HG03045 (cell line): ENCODE measurements around the gene EHD4.

Experiments used
- ATAC-seq: cut with Tn5 transposase; IDR thresholded peaks from one replicate; pipeline ENCODE4 v1.9.1; 2021; ENCODE audit warnings: mild to moderate bottlenecking, moderate library complexity; ENCODE audit not compliant: unreplicated experiment

The EHD4 gene

GRCh38 chr15:41899854-41900442, 72.4 kb downstream of the EHD4 start:
- no peak for ATAC-seq

DNA sequence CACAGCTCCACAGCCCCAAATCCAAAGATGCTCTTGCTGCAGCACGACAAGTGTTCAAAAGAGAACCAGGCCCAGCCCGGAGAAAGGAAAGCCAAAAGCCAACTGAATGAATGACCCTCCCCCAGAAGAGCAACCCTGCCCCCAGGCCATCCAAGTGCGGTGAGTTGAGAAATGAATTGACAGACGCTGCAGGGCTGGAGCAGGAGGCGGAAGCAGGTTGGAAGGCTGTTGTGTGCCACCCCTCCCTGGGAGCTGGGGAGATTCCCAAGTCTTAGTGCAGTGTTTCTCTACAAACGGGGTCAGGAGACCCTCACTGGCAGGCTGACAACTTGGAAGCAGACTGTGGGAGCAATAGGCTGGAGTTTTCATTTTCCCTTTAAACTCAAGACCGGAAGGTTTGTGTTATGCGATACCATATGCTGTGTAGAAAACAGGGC, 75.0 kb downstream of the EHD4 start:
- ATAC-seq: no peak

DNA sequence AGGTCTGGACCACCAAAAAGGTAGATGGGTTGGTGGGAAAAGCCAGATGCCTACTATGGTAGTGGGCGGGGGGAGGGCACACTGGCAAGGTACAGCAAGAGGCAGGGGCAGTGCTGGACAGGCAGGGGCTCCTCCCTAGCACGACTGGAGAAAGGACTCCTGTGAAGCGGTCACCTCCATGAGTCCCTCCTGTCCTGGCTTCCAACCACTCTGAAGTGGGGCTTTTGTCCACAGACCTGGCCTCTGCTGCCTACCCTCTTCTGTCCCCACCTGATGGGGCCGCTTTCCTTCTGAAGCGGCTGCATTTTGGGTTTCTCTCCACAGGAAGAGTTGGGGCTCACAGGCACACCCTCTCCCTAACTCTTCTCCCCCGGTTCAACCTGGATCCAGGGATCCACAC, 75.8 kb downstream of the EHD4 start:
- ATAC-seq: no peak

DNA sequence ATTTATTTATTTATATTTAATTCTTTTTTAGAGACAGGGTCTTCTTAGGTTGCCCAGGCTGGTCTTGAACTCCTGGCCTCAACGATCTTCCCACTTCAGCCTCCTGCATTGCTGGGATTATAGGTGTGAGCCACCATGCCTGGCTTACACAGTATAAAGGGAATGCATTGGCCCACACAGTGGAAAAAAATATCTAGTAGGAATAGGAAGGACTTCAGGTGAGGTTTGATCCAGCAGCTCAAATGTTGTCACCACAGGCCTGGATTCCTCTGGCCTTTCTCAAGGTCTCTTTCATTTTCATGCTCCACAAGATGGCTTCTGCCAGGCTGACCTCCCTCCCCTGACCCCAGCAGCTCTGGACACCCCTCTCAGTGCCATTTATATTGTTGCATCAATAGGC, 76.4 kb downstream of the EHD4 start:
- no peak for ATAC-seq

DNA sequence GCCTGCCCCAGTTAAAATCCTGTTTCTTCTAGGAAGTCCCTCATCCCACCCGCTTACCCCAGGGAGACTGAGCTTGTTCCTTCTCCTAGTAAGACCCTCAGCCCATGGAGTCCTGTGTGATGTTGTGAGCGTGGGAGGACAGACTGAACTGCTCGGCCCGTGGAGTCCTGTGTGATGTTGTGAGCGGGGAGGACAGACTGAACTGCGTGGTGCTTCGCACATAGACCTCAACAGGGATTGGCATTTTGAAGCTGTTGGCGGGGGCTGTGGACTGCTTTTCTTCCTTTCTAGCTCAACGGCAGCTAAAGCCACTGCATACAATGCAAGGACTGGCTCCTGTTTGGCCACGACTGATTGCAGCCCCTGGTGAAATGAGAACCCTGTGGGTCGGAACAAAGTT, 76.9 kb downstream of the EHD4 start:
- no peak for ATAC-seq

DNA sequence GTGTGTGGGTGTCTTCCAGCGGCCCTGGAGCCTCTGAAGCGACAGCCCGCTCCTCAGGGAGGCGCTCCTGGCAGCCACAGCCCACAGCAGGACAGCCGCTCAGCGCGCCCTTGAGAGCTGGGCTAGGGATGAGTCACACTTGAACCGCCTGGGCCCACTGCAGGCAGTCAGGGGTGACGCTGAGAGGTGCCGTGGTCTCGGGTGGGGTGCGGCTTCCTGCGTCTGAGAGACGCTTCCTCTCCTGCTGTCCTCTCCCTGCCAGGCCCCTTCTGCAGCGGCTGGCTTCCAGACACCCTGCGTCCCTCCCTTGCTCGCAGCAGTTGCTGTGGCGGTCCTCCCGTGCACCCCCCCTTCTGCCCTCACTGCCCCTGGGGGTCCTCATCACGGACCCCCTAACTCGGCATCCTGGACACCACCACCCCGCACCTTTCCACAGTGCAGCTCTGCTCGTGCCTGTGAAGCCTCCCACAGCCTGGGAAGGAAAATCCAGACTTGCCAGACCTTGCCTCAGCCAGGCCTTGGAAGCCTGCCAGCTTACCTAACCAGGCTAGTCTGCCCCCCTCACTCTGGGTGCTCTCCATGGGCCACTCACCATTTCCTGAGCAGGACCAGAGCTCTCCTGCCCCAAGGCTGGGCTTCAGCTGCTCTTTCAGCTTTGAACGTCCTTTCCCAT, 77.4 kb downstream of the EHD4 start:
- ATAC-seq: peak; percentile 64

DNA sequence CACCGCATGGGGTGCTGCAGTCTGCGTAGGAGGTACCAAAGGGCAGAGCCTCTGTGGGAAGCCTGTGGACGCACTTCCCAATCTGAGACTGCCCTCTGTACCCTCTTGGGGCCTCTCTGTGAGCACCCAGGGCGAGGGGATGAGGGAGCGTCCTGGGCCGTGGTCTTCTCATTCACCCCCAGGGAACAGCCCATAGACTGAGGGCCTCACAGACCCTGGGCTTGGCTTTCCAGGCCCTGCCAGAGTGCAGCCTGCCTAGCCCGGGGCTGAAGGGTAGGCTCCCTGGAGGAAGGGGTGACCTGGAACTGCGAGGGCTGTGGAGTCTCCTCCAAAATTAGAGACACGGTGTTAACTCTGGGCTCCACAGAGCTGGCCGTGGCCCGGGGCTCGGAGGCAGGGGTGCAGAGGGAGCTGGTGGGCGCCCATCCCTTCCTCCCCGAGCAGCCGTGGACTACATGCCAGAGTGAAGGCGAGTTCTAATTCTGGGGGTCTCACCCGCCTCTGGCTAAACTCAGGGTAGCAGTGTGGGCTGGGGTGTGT, 78.0 kb downstream of the EHD4 start:
- ATAC-seq: no peak

DNA sequence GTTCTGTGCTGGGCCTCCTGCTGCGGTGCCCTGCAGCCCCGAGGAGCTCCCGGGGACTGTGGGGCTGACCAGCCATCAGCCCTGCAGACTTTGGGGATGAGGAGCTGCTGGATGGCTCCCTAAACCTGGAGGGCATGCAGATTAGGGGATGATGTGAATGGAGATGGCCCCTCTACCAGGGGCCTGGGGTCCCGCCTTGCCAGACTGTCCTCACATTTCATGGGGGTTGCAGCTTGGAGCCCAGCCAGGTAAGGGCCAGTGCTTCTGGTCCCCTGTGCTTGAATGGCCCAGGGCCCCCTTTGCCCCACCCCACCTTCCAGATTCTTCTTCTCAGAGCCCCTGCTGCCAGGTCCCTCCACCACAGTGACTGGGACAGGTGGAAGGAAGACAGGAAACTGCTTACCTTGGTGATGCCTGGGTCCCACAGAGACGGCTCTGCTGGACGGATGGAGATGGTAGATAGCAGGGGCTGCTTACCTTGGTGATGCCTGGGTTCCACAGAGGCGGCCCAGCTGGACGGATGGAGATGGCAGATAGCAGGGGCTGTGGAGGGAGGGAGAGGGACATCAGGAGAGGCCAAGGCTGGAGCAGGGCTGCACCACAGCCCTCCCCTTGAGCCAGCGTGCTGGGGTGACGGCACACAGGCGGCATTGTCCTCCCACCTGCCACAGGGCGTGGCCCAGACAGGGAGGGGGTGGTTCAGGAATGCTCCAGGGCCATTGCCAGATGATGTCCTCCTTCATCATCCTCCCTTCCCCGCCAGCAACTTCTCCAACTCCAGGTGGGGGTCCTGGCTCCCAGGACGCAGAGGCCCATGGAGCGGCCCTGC, 78.7 kb downstream of the EHD4 start, which contains the start of gene SPTBN5:
Gene SPTBN5 (minus strand): TSS at position 632 of the 829 bp plus-strand sequence. CDS start 556 bp downstream, at position 76.
- ATAC-seq: no peak

DNA sequence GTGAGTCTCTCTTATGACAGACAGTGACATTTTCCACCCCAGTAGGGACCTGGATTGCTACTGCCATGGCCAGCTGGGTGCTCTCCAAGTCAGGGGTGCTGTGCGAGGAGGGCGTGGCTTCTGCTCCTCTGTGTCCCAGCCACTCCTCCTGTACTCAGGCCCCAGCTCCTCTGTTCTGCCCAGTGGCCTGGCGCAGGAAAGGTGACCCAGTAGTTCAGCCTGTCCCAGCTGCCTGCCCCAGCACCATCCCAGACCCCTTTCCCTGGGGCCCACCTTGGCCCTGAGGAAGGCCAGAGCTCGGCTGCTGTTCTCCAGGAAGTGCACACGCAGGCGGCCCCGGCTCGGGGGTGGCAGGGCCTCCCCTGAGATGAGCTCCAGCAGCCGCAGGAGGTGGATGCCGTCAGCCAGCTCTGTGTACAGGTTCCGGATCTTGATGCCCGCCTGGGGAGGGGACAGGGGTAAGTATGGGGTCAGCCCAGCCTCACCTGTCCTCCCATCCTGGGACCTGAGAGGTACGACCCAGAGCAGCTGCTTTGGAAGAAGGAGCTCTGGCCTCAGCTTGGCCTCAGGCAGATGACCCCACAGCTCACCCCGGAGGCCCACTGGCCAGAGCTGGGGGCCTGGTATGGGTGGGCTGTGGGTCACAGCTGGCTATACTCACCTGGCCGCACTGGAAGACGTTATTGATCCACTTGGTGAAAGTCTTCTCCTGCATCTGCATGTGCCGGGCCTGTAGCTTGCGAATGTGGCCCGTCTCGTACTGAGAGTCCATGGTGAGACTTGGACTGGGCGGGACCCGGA, 79.5 kb downstream of the EHD4 start:
- ATAC-seq: no peak

- ATAC-seq: no peak
Measured at GRCh38 chr15:41891946-41892345, 80.4 kb downstream of the EHD4 start.

- no peak for ATAC-seq
Measured at GRCh38 chr15:41891226-41891625, 81.1 kb downstream of the EHD4 start.

- ATAC-seq: no peak
Measured at GRCh38 chr15:41890050-41890690, 82.2 kb downstream of the EHD4 start.

GRCh38 chr15:41888662-41889253, 83.6 kb downstream of the EHD4 start:
- ATAC-seq: no peak

DNA sequence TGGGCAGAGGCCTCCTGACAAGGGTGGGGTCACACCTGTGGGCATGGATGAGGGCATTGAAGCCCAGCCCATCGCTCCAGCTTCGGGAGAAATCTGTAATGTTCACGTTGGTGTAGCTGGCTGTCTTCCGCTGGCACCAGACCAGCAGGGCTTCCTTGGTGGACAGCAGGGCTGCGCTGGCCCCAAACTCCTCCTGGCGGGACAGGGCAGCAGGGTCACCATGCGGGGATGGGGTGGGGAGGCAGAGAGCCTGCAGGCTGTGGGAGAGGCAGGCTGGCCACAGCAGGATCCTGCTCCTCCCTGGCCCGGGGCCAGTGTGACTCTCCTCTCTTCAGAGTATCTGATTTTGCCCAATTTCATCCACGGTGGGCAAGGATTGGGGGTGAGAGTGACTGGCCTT, 84.5 kb downstream of the EHD4 start:
- no peak for ATAC-seq

DNA sequence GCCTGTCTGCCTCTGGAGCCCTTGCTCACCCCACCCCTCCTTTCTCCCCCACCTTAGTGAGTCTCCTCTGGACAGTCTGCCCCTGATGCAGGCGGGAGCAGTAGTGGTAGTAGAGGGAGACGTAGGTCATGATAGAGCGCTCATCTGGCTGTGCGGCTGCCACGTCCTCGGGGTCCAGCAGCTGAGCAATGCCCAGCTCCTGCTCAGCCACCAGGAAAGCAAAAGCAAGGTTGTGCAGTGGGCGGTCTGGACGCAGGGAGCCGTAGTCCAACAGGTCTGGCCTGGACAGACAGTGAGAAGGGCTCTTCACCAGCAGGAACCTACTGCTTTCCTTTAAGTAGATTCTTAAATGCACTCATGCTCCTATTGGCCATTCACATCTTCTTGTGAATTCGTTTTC, 85.2 kb downstream of the EHD4 start:
- no peak for ATAC-seq

DNA sequence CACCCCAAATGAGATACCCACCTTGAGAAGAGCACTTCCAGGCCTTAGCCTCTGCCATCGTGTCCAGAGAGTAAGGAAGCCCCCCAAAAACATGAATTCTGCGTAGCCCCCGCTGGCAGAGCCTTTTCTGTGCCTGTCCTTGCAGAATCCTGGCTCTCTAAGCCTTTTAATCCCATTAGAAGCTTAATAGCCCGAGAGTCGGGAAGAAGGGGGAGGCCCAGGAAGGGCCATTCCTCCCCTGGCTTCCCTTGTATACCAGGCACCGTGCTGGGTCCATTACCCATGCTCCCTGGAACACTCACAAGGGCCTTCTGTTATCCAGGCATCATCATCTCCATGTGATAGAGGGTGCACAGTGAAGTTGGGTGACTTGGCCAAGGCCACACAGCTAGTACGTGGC, 85.6 kb downstream of the EHD4 start:
- ATAC-seq: no peak

DNA sequence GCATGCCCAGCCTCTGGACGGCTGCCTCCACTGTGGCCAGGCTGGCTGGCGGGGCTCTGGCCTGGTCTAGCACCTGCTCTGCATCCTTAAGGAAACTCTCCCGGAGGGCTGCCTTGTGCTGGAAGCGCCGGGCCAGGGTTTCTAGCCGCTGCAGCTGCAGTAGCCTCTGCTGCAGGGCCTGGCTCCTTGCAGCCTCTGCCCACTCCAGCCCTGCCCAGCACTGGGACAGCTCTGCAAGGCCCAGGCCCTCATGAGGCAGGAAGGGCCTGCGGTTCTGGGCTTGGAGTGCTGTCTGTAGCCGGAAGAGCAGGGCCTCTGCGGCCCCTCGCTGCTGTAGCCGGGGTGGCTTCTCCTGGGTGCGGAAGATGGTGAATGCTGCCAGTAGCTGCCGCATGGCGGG, 86.5 kb downstream of the EHD4 start:
- ATAC-seq: no peak

DNA sequence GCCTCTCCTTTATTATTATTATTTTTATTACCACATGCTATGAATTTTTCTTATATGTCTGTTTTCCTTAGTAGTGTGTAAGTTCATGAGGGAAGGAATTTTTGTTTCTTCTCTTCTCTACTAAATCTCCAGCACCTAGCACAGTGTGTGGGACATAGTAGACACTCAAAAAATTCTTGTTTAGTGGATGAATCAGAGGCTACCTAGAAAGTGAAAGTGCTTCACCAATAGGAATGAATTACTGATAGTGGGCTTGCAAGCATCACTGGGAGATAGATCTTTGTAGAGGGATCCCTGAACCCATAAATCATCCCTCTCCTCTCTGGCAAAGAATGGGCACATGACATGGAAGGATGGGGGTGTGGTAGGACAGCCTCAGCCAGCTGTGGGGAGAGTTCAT, 87.0 kb downstream of the EHD4 start:
- ATAC-seq: no peak

- no peak for ATAC-seq
Measured at GRCh38 chr15:41884458-41884857, 87.9 kb downstream of the EHD4 start.

GRCh38 chr15:41883484-41883825, 88.9 kb downstream of the EHD4 start:
- no peak for ATAC-seq
